Ishikawa (cell line): ENCODE measurements around the gene CHCHD3.

Experiments
- CEBPB ChIP-seq: IDR thresholded peaks from 2 replicates; pipeline ENCODE4 v1.6.1; 2012
- CREB1 ChIP-seq: IDR thresholded peaks from 2 replicates; pipeline ENCODE4 v1.6.1; 2012; ENCODE audit warnings: low read depth
- EGR1 ChIP-seq: IDR thresholded peaks from 2 replicates; pipeline ENCODE4 v1.6.1; 2012
- EP300 ChIP-seq: IDR thresholded peaks from 2 replicates; pipeline ENCODE4 v1.6.1; 2012; ENCODE audit warnings: borderline replicate concordance
- FOXM1 ChIP-seq: IDR thresholded peaks from 2 replicates; pipeline ENCODE4 v1.6.1; 2012; ENCODE audit warnings: low read depth, borderline replicate concordance
- RAD21 ChIP-seq: IDR thresholded peaks from 2 replicates; pipeline ENCODE4 v1.6.1; 2012; ENCODE audit warnings: low read depth
- TAF1 ChIP-seq: IDR thresholded peaks from 2 replicates; pipeline ENCODE4 v1.6.1; 2012; ENCODE audit warnings: low read depth, mild to moderate bottlenecking
- TCF12 ChIP-seq: IDR thresholded peaks from 2 replicates; pipeline ENCODE4 v1.6.1; 2012; ENCODE audit warnings: low read depth
- TEAD4 ChIP-seq: IDR thresholded peaks from 2 replicates; pipeline ENCODE4 v1.6.1; 2012
- YY1 ChIP-seq: IDR thresholded peaks from 2 replicates; pipeline ENCODE4 v1.6.1; 2012; ENCODE audit warnings: low read depth
- ZBTB7A ChIP-seq: IDR thresholded peaks from 2 replicates; pipeline ENCODE4 v1.6.1; 2012; ENCODE audit warnings: low read depth
- TF ChIP-seq, protein P1 (sequence below): IDR thresholded peaks from 2 replicates; pipeline ENCODE4 v1.6.1; 2012; ENCODE audit warnings: low read depth, mild to moderate bottlenecking
- TF ChIP-seq, protein P2 (sequence below): IDR thresholded peaks from 2 replicates; pipeline ENCODE4 v1.6.1; 2012
- TF ChIP-seq, protein P3 (sequence below): IDR thresholded peaks from 2 replicates; pipeline ENCODE4 v1.6.1; 2012

DNA sequence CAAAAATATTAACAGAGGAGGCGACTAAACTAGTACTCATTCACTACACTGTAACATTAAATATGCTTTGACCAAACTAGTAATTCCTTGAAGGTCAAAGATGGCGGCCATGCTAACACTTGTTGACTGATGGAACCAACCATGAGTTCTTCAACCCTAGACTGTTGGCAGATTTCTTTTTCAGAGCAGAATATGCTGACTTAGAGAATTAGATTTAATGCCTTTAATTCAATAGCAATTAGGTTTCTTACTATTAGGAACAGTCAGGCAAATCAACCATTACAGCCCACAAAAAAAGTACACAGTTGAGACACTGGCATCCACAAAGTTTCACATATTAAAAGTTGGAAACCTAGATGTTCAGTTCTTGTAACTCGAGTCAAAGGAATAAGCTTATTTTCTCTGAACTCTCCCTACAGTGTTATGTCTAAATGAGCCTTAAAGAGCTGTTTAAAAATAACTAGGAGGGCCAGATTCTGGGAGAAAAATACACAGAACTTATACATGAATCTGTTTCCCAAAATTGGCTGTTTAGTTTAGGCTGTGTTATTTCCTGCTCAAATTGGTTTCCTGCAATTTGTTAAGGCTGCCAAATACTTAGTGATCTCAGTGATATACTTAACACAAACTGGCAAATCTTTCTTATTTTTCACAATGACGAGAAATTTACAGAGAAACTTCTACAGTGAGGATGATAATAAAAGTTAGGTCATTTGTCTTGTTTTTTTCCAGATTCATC, 17.6 kb downstream of the CHCHD3 start:
- no peak for TF ChIP-seq EP300
- TF ChIP-seq YY1: no peak
- no peak for TF ChIP-seq ZBTB7A
- TF ChIP-seq TEAD4: no peak
- no peak for TF ChIP-seq TCF12
- TF ChIP-seq RAD21: no peak
- TF ChIP-seq, protein P1, sequence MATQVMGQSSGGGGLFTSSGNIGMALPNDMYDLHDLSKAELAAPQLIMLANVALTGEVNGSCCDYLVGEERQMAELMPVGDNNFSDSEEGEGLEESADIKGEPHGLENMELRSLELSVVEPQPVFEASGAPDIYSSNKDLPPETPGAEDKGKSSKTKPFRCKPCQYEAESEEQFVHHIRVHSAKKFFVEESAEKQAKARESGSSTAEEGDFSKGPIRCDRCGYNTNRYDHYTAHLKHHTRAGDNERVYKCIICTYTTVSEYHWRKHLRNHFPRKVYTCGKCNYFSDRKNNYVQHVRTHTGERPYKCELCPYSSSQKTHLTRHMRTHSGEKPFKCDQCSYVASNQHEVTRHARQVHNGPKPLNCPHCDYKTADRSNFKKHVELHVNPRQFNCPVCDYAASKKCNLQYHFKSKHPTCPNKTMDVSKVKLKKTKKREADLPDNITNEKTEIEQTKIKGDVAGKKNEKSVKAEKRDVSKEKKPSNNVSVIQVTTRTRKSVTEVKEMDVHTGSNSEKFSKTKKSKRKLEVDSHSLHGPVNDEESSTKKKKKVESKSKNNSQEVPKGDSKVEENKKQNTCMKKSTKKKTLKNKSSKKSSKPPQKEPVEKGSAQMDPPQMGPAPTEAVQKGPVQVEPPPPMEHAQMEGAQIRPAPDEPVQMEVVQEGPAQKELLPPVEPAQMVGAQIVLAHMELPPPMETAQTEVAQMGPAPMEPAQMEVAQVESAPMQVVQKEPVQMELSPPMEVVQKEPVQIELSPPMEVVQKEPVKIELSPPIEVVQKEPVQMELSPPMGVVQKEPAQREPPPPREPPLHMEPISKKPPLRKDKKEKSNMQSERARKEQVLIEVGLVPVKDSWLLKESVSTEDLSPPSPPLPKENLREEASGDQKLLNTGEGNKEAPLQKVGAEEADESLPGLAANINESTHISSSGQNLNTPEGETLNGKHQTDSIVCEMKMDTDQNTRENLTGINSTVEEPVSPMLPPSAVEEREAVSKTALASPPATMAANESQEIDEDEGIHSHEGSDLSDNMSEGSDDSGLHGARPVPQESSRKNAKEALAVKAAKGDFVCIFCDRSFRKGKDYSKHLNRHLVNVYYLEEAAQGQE: no peak
- TF ChIP-seq CEBPB: no peak
- no peak for TF ChIP-seq TAF1
- no peak for TF ChIP-seq EGR1
- TF ChIP-seq, protein P2, sequence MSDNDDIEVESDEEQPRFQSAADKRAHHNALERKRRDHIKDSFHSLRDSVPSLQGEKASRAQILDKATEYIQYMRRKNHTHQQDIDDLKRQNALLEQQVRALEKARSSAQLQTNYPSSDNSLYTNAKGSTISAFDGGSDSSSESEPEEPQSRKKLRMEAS: no peak
- TF ChIP-seq CREB1: no peak
- TF ChIP-seq, protein P3, sequence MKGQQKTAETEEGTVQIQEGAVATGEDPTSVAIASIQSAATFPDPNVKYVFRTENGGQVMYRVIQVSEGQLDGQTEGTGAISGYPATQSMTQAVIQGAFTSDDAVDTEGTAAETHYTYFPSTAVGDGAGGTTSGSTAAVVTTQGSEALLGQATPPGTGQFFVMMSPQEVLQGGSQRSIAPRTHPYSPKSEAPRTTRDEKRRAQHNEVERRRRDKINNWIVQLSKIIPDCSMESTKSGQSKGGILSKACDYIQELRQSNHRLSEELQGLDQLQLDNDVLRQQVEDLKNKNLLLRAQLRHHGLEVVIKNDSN: no peak
- TF ChIP-seq FOXM1: no peak
